GM13977 (cell line): ENCODE results near the gene KIF2C.
A peak's percentile ranks its signal among the peaks of the same experiment; 100 is the strongest.
"Not testable (repeated sequence)": the region's sequence is repeated elsewhere in the genome, so short reads cannot be mapped to it uniquely, and the experiment has no call there.

ENCODE experiments used
- DNase-seq: peaks from one replicate; pipeline ENCODE4 v3.0.0; 2012; ENCODE audit warnings: low spot score
- CTCF ChIP-seq: IDR thresholded peaks from 2 replicates; pipeline ENCODE4 v1.5.1; 2012; ENCODE audit warnings: mild to moderate bottlenecking, control low read depth; ENCODE audit not compliant: insufficient read depth; ENCODE audit errors: extremely low read depth, missing control alignments
- in situ Hi-C: fragments of 300-500 bp; cut with MboI; formaldehyde crosslinking; loops from one replicate; pipeline ENCODE4 v1.12.0; 2022; ENCODE audit warnings: low sequenced_read_pairs, low pct_unique_long_range_greater_than_20kb, mixed read lengths, inconsistent platforms; ENCODE audit not compliant: unreplicated experiment

The KIF2C gene

DNA sequence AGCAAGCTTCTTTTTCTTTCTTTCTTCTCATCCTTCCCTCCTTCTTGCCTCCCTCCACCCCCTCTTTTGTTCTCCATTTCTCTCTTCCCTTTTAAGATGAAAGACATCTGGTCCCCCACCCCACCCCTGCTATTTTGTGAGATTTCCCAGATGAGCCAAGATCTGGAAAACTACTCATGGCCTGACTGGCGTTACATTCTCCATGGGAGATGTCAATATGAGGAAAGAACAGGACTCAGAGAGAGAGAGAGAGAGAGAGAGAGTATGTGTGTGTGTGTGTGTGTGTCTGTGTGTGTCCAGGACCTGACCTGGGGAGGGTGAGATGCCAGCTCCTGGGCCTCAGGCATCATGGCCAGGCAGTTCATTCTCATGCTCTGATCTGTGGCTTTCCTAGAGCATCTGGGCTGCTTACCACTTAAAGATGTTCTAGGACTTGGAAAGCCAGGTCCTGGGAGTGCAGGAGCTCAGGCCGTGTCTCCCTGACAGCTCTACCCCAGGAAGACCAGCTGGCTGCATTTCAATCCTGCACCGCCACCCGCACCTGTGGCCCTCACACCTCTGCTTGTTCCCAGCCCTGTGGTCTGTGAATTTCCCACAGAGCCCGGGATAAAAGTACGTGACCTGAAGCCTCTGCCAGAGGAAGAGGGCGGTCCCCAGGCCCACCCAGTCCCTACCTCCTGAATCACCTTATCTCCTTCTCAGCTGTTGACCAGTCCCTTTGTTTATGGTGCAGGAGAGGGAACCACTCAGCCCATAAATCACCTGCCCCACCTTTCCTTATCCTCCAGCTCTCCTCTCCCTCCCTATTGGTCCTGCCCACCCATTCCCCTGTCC lies 51.5 kb downstream of the KIF2C start:
- in situ Hi-C loops, result no loop called here
- no peak for TF ChIP-seq CTCF
- DNase-seq, result no peak

- no peak for DNase-seq
- in situ Hi-C loops, result no loop called here
- TF ChIP-seq CTCF, result no peak
These were observed 53.3 kb downstream of the KIF2C start for GRCh38 chr1:44792736-44793502.

DNA sequence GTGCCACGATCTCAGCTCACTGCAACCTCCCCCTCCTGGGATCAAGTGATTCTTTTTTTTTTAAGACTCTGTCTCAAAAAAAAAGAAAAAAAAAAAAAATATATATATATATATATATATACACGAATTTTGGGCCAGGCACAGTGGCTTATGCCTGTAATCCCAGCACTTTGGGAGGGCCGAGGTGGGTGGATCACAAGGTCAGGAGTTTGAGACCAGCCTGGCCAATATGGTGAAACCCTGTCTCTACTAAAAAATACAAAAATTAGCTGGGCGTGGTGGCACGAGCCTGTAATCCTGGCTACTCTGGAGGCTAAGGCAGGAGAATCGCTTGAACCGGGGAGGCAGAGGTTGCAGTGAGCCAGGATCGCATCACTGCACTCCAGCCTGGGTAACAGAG lies 58.2 kb downstream of the KIF2C start:
- in situ Hi-C loops, DNase-seq: not testable (repeated sequence)

DNA sequence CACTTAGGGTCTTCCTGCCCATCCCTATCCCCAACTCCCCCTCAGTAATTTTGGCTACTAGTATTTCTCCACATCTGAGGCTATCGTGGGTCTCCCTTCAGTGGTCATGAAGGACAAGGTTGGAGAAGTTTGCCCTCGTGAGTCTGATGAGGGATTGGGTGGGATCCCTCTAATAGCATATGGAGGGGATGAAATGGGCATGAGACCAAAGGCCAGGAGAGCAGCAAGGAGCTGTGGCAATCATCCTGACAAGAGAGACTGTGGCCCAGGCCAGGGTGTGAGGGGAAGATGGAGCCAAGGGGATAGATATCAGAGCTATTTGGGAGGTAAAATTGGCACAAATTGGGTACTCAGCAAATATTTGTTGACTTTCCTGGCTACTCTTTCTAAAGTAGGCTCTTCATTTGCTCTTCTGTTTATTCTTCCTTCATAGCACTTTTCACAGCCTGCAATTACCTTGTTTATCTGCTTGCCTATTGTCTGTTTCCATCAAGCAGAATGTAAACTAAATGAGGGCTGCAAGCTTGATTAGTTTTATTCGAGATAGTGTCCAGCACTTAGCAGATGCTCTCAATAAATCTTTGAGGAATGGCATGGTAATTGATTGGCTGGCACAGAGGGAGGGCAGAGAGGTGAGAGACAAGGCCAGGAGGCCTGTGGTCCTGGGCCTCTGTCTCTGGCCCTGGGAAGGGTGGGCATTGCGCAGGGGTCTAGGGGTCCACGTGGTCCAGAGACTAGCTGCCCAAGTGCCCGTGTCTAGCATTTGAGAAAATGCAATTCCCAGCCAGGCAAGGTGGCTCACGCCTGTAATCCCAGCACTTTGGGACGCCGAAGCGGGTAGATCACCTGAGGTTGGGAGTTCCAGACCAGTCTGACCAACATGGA lies 59.1 kb downstream of the KIF2C start:
- no peak for DNase-seq
- in situ Hi-C loops, result no loop called here

GRCh38 chr1:44799770-44800584 lies 60.3 kb downstream of the KIF2C start, which contains the start of gene PLK3:
Gene PLK3, plus strand, starts transcription at chr1:44800377. Its CDS starts 87 bp downstream, at chr1:44800464.
- in situ Hi-C loops, result no loop called here
- peak; percentile 91 for TF ChIP-seq CTCF
- peak; percentile 100 for DNase-seq

More for the DNA sequence above, 59.1 kb downstream of the KIF2C start:
- TF ChIP-seq CTCF, result no peak

DNA sequence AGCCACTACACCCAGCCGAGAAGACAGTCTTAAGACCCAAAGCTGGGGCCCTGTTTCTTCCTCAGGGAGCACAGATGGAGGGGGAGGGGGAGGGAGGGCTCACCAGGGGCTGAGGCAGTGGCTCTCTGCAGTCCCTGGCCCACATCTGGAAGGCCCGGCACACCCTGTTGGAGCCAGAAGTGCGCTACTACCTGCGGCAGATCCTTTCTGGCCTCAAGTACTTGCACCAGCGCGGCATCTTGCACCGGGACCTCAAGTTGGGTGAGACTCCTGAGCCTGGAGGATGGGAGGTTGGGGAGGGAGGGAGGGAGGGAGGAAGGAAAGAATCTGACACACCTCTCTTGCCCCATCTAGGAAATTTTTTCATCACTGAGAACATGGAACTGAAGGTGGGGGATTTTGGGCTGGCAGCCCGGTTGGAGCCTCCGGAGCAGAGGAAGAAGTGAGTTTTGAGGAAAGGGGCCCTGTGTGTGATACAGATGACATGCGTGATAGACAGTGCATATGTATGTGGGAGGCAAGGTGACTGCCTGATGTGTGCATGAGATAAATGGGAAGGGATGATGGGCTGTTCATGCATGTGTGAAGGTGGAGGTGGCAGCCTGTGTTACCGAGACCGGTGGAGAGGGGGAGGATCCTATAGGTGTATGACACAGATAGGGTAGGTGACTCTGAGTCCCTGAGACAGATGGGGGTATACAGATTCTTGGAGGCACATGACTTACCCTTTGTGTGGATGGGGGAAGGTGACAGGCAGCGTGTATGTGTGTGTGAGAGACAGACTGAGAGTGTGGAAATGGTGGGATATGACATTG lies 62.1 kb downstream of the KIF2C start:
- in situ Hi-C loops, result no loop called here
- TF ChIP-seq CTCF, result no peak
- no peak for DNase-seq
